Stomach (tissue), 4 donors: Measurements from ENCODE around the gene ELOF1.
A peak's percentile ranks its signal among the peaks of the same experiment; 100 is the strongest.

Experiments used
- CTCF ChIP-seq, 7 experiments: fragments of 450-650 bp in 4 of 7; fragments of 200-600 bp in 3 of 7; sonication (generic) in 3 of 7; IDR thresholded peaks; one replicate each; pipeline ENCODE4 v1.5.1; 2016 to 2019; ENCODE audit warnings: antibody characterized with exemption in 7 of 7, control low read depth in 2 of 7, mild to moderate bottlenecking in 1 of 7
- POLR2A ChIP-seq, 4 donors: fragments of 450-650 bp; IDR thresholded peaks; one replicate each; pipeline ENCODE4 v1.6.1; 2016; ENCODE audit warnings: antibody characterized with exemption in 4 of 4, control low read depth in 2 of 4, mild to moderate bottlenecking in 1 of 4, moderate library complexity in 1 of 4
- POLR2AphosphoS5 ChIP-seq, 3 donors: sonication (generic); formaldehyde crosslinking; IDR thresholded peaks; one replicate each; pipeline ENCODE4 v1.6.1; 2016; ENCODE audit warnings: antibody characterized with exemption in 3 of 3

- TF ChIP-seq POLR2A (IDR thresholded peaks at IDR 0.05), result peak in 2 of 4 donors; percentile 63 to 91
- peak in 4 of 7 experiments; percentile 17 to 53 (median 28) for TF ChIP-seq CTCF (IDR thresholded peaks at IDR 0.05)
- peak; percentile 75 to 97 (median 96) for TF ChIP-seq POLR2AphosphoS5 (IDR thresholded peaks at IDR 0.05)
Observed at GRCh38 chr19:11597202-11598102, 38.4 kb upstream of the ELOF1 start, which contains the start of gene ZNF627.
